Caco-2 (cell line): ENCODE data around the gene NHSL2. TPM values are rescaled to one million over a fixed set of nuclear protein-coding genes. Genes with fewer than 3 reads are reported as not detected.

Experiments used
- BruUV-seq: library from RNA; stranded (reverse); fragments of 400-500 nt; replicated peaks from 2 replicates; lab custom pipeline; 2021; lab: Mats Ljungman, UMichigan
- CTCF ChIA-PET: fragments of 300-600 bp; sonication (Branson Sonifier 250); formaldehyde crosslinking; loops from one replicate; lab custom pipeline; 2022; ENCODE audit warnings: antibody characterized with exemption; lab: Charles Lee
- POLR2A ChIA-PET: fragments of 300-600 bp; sonication (Branson Sonifier 250); formaldehyde crosslinking; loops from one replicate; lab custom pipeline; 2022; ENCODE audit warnings: antibody characterized with exemption; lab: Charles Lee
- DNase-seq, 2 experiments: peaks; one replicate each; pipeline versions ENCODE4 v3.0.0 to v3.0.0-alpha.2; 2020 to 2022
- H3K27me3 ChIP-seq: replicated peaks from 2 replicates; pipeline ENCODE4 v1.6.0; 2011; ENCODE audit warnings: low read length; ENCODE audit not compliant: control insufficient read depth, insufficient read depth
- H3K36me3 ChIP-seq: 2 replicates; pipeline ENCODE4 v1.5.1; 2011; ENCODE audit warnings: low read length; ENCODE audit not compliant: control insufficient read depth, insufficient read depth
- H3K4me1 ChIP-seq: fragments of 250-450 bp; sonication (Bioruptor Pico); 2 replicates; pipeline ENCODE4 v1.5.1; 2020; ENCODE audit warnings: mild to moderate bottlenecking
- H3K4me3 ChIP-seq: 2 replicates; pipeline ENCODE4 v1.5.1; 2011; ENCODE audit warnings: low read depth, mild to moderate bottlenecking, control low read depth, low read length
- H3K9me3 ChIP-seq: fragments of 250-450 bp; sonication (Bioruptor Pico); 2 replicates; pipeline ENCODE4 v1.5.1; 2020; ENCODE audit warnings: mild to moderate bottlenecking, moderate library complexity
- H3K27ac Mint-ChIP-seq: one replicate; pipeline ENCODE4 v1.8.0; 2022; ENCODE audit warnings: mixed read lengths; ENCODE audit not compliant: unreplicated experiment
- H3K27me3 Mint-ChIP-seq: one replicate; pipeline ENCODE4 v1.8.0; 2022; ENCODE audit warnings: mixed read lengths; ENCODE audit not compliant: insufficient read depth, unreplicated experiment
- H3K36me3 Mint-ChIP-seq: one replicate; pipeline ENCODE4 v1.8.0; 2022; ENCODE audit warnings: mild to moderate bottlenecking, mixed read lengths; ENCODE audit not compliant: insufficient read depth, unreplicated experiment
- H3K4me1 Mint-ChIP-seq: one replicate; pipeline ENCODE4 v1.8.0; 2022; ENCODE audit warnings: low read depth, mixed read lengths; ENCODE audit not compliant: unreplicated experiment
- H3K4me3 Mint-ChIP-seq: one replicate; pipeline ENCODE4 v1.8.0; 2022; ENCODE audit warnings: mild to moderate bottlenecking, moderate library complexity, mixed read lengths; ENCODE audit not compliant: unreplicated experiment
- H3K9me3 Mint-ChIP-seq: one replicate; pipeline ENCODE4 v1.8.0; 2022; ENCODE audit warnings: mixed read lengths; ENCODE audit not compliant: unreplicated experiment
- CTCF ChIP-seq, 2 experiments: fragments of 200-600 bp in 1 of 2; IDR thresholded peaks; 1 replicate in 1 of 2; 2 replicates in 1 of 2; pipeline versions ENCODE4 v1.5.1 to v1.8.0; 2011 to 2022; ENCODE audit warnings: antibody characterized with exemption in 1 of 2, control low read depth in 1 of 2, inconsistent platforms in 1 of 2, low read depth in 1 of 2, low read length in 1 of 2, mild to moderate bottlenecking in 1 of 2, moderate library complexity in 1 of 2; ENCODE audit not compliant: insufficient read depth in 1 of 2, severe bottlenecking in 1 of 2, unreplicated experiment in 1 of 2
- intact Hi-C: fragments of 100-400 bp; cut with micrococcal nuclease; formaldehyde crosslinking; loops from one replicate; pipeline ENCODE4 v1.10.0; 2022; ENCODE audit not compliant: unreplicated experiment
- total RNA-seq: library from RNA; stranded (reverse); gene quantifications from 2 replicates; pipeline ENCODE4 v1.2.3, GENCODE V29; 2022

NHSL2 gene
- total RNA-seq, 1 experiment from 2014 or later, result 0.18 TPM

GRCh38 chrX:72108666-72109065 is 198.0 kb downstream of the NHSL2 start:
- intact Hi-C loops, result no loop called here
- Mint-ChIP-seq H3K4me1 (peaks cover 8% of the 10 kb centered on the region), H3K27ac (no peak overlapping the region), H3K36me3 (no peaks in the 10 kb centered on the region), H3K4me3 (no peak overlapping the region), H3K9me3 (no peaks in the 10 kb centered on the region), H3K27me3 (no peaks in the 10 kb centered on the region)
- H3K27me3 ChIP-seq, result no peaks in the 10 kb centered on the region
- H3K36me3 ChIP-seq, result no peaks in the 10 kb centered on the region
- no peaks in the 10 kb centered on the region for H3K4me1 ChIP-seq
- DNase-seq, result no peak
- ChIA-PET CTCF (no interaction called here), POLR2A (no interaction called here)
- no peak for TF ChIP-seq CTCF (IDR thresholded peaks at IDR 0.05; ENCODE audit: insufficient read depth in 1 of 2, low read depth in 1 of 2, low read length in 1 of 2, severe bottlenecking in 1 of 2, unreplicated experiment in 1 of 2)
- no peaks in the 10 kb centered on the region for H3K9me3 ChIP-seq
- no TSS peak for BruUV-seq
- H3K4me3 ChIP-seq, result no peak overlapping the region

GRCh38 chrX:72110051-72110875 is 199.6 kb downstream of the NHSL2 start:
- Histone ChIP-seq H3K4me1 (no peaks in the 10 kb centered on the region), H3K4me3 (no peak overlapping the region), H3K27me3 (no peaks in the 10 kb centered on the region), H3K9me3 (no peaks in the 10 kb centered on the region), H3K36me3 (no peaks in the 10 kb centered on the region)
- DNase-seq, result no peak
- BruUV-seq, result no TSS peak
- intact Hi-C loops, result no loop called here
- Mint-ChIP-seq H3K27me3 (no peaks in the 10 kb centered on the region), H3K4me3 (no peak overlapping the region), H3K36me3 (no peaks in the 10 kb centered on the region), H3K4me1 (peaks cover 8% of the 10 kb centered on the region), H3K9me3 (no peaks in the 10 kb centered on the region), H3K27ac (no peak overlapping the region)
- ChIA-PET POLR2A (no interaction called here), CTCF (no interaction called here)
- no peak for TF ChIP-seq CTCF (IDR thresholded peaks at IDR 0.05; ENCODE audit: insufficient read depth in 1 of 2, low read depth in 1 of 2, low read length in 1 of 2, severe bottlenecking in 1 of 2, unreplicated experiment in 1 of 2)

- intact Hi-C loops, result no loop called here
- BruUV-seq, result no TSS peak
Observed at GRCh38 chrX:72110876-72111708, 200.4 kb downstream of the NHSL2 start.

More at GRCh38 chrX:72110876-72111708, 200.4 kb downstream of the NHSL2 start:
- Mint-ChIP-seq H3K4me3 (no peak overlapping the region), H3K36me3 (no peaks in the 10 kb centered on the region), H3K9me3 (no peaks in the 10 kb centered on the region), H3K4me1 (peaks cover 8% of the 10 kb centered on the region), H3K27me3 (no peaks in the 10 kb centered on the region), H3K27ac (no peak overlapping the region)
- ChIA-PET CTCF (no interaction called here), POLR2A (no interaction called here)
- no peak overlapping the region for H3K4me3 ChIP-seq
- no peak for DNase-seq
- H3K9me3 ChIP-seq, result no peaks in the 10 kb centered on the region
- H3K4me1 ChIP-seq, result no peaks in the 10 kb centered on the region
- TF ChIP-seq CTCF (IDR thresholded peaks at IDR 0.05; ENCODE audit: insufficient read depth in 1 of 2, low read depth in 1 of 2, low read length in 1 of 2, severe bottlenecking in 1 of 2, unreplicated experiment in 1 of 2), result no peak
- H3K36me3 ChIP-seq, result no peaks in the 10 kb centered on the region
- H3K27me3 ChIP-seq, result no peaks in the 10 kb centered on the region
